WTC11 (cell line): Measurements from ENCODE around the gene KCNK3. TPM values are rescaled to one million over a fixed set of nuclear protein-coding genes. Genes with fewer than 3 reads are reported as not detected.

ENCODE experiments used
- ATAC-seq: fragments of 200-7000 bp; cut with Tn5 transposase; 2 replicates; pipeline ENCODE4 v1.10.0; 2021; ENCODE audit warnings: mild to moderate bottlenecking, moderate library complexity
- CTCF ChIA-PET: fragments of 300-600 bp; sonication (Branson Sonifier 250); formaldehyde crosslinking; loops from one replicate; lab custom pipeline; 2021; ENCODE audit warnings: antibody characterized with exemption; lab: Charles Lee
- POLR2A ChIA-PET: fragments of 350-600 bp; sonication (Branson Sonifier 250); formaldehyde crosslinking; loops from one replicate; lab custom pipeline; 2021; ENCODE audit warnings: antibody characterized with exemption; lab: Charles Lee
- DNase-seq: peaks from one replicate; pipeline ENCODE4 v3.0.0; 2021; ENCODE audit warnings: low spot score
- H3K27ac Mint-ChIP-seq: 2 replicates; pipeline ENCODE4 v1.8.0; 2021; ENCODE audit warnings: mixed read lengths
- H3K27me3 Mint-ChIP-seq: 2 replicates; pipeline ENCODE4 v1.8.0; 2021; ENCODE audit warnings: low read depth, mild to moderate bottlenecking, moderate library complexity, mixed read lengths
- H3K36me3 Mint-ChIP-seq: 2 replicates; pipeline ENCODE4 v1.8.0; 2021; ENCODE audit warnings: mixed read lengths
- H3K4me1 Mint-ChIP-seq: 2 replicates; pipeline ENCODE4 v1.8.0; 2022; ENCODE audit warnings: mixed read lengths
- H3K4me3 Mint-ChIP-seq: 2 replicates; pipeline ENCODE4 v1.8.0; 2021; ENCODE audit warnings: mild to moderate bottlenecking, moderate library complexity, mixed read lengths
- H3K9me3 Mint-ChIP-seq: 2 replicates; pipeline ENCODE4 v1.8.0; 2021; ENCODE audit warnings: mixed read lengths
- ATF1 ChIP-seq: sonication (generic); formaldehyde crosslinking; IDR thresholded peaks from 2 replicates; pipeline ENCODE4 v1.8.1; 2023; ENCODE audit warnings: mild to moderate bottlenecking, moderate library complexity, missing genetic modification reagents
- ETV6 ChIP-seq: sonication (generic); formaldehyde crosslinking; IDR thresholded peaks from 2 replicates; pipeline ENCODE4 v1.8.1; 2022; ENCODE audit warnings: mild to moderate bottlenecking, missing genetic modification reagents
- GABPB1 ChIP-seq: sonication (generic); formaldehyde crosslinking; IDR thresholded peaks from 2 replicates; pipeline ENCODE4 v1.8.1; 2023; ENCODE audit warnings: mild to moderate bottlenecking, missing genetic modification reagents
- GTF2I ChIP-seq: fragments of 250-450 bp; sonication (Bioruptor Pico); conservative IDR thresholded peaks from 2 replicates; pipeline ENCODE4 v1.4.0; 2021; ENCODE audit warnings: mild to moderate bottlenecking
- MAX ChIP-seq: sonication (generic); formaldehyde crosslinking; IDR thresholded peaks from 2 replicates; pipeline ENCODE4 v1.8.0; 2022; ENCODE audit warnings: mild to moderate bottlenecking, missing genetic modification reagents
- MXD4 ChIP-seq: fragments of 250-450 bp; sonication (Bioruptor Pico); IDR thresholded peaks from 2 replicates; pipeline ENCODE4 v1.8.0; 2021; ENCODE audit warnings: mild to moderate bottlenecking, moderate library complexity, borderline replicate concordance
- SMAD4 ChIP-seq: sonication (generic); formaldehyde crosslinking; IDR thresholded peaks from 2 replicates; pipeline ENCODE4 v1.8.0; 2022; ENCODE audit warnings: mild to moderate bottlenecking, missing genetic modification reagents
- SP1 ChIP-seq: sonication (generic); formaldehyde crosslinking; conservative IDR thresholded peaks from 2 replicates; pipeline ENCODE4 v1.8.1; 2022; ENCODE audit warnings: missing genetic modification reagents
- TEAD1 ChIP-seq: sonication (generic); formaldehyde crosslinking; IDR thresholded peaks from 2 replicates; pipeline ENCODE4 v1.8.0; 2022; ENCODE audit warnings: mild to moderate bottlenecking, missing genetic modification reagents
- ZNF263 ChIP-seq: sonication (generic); formaldehyde crosslinking; IDR thresholded peaks from 2 replicates; pipeline ENCODE4 v1.8.1; 2022; ENCODE audit warnings: low read depth, mild to moderate bottlenecking, moderate library complexity, missing genetic modification reagents
- ZNF423 ChIP-seq: fragments of 250-450 bp; sonication (Bioruptor Pico); IDR thresholded peaks from 2 replicates; pipeline ENCODE4 v2.1.2; 2022; ENCODE audit warnings: mild to moderate bottlenecking, moderate library complexity
- ZNF532 ChIP-seq: fragments of 250-450 bp; sonication (Bioruptor Pico); IDR thresholded peaks from 2 replicates; pipeline ENCODE4 v1.9.0; 2021; ENCODE audit warnings: mild to moderate bottlenecking, borderline replicate concordance
- total RNA-seq: library from RNA; stranded (reverse); gene quantifications from 3 replicates; pipeline ENCODE4 v1.2.3, GENCODE V29; 2021
- TF ChIP-seq, protein P1 (sequence below): fragments of 200-600 bp; IDR thresholded peaks from 2 replicates; pipeline ENCODE4 v1.8.0; 2022; ENCODE audit warnings: antibody characterized with exemption
- TF ChIP-seq, protein P2 (sequence below): sonication (generic); formaldehyde crosslinking; IDR thresholded peaks from 2 replicates; pipeline ENCODE4 v1.8.1; 2022; ENCODE audit warnings: mild to moderate bottlenecking, moderate library complexity, missing genetic modification reagents
- TF ChIP-seq, protein P3 (sequence below): sonication (generic); formaldehyde crosslinking; conservative IDR thresholded peaks from 2 replicates; pipeline ENCODE4 v1.8.1; 2023; ENCODE audit warnings: mild to moderate bottlenecking, low read depth, missing genetic modification reagents, moderate library complexity
- TF ChIP-seq, protein P4 (sequence below): sonication (generic); formaldehyde crosslinking; IDR thresholded peaks from 2 replicates; pipeline ENCODE4 v1.8.0; 2022; ENCODE audit warnings: mild to moderate bottlenecking, missing genetic modification reagents

KCNK3 gene
- total RNA-seq, 1 experiment from 2014 or later: 0.22 TPM

DNA sequence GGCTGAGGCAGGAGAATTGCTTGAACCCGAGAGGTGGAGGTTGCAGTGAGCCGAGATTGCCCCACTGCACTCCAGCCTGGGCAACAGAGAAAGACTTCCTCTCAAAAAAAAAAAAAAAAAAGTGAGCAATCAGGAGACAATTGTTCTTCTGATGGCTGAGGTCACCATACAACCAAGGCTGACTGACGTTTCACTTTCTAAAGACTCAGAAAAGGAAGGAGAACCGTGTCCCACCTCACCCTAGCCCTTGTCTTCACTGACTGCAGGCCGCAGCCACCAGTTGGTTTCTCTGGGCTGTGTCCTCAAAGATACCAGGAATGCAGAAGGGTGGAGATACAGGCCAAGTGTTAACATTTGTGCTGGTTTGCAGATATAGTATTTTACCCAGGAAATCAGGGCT, 63.8 kb downstream of the KCNK3 start:
- CTCF ChIA-PET: no interaction called here
- ATAC-seq: no peak
- peaks cover 3% of the 10 kb centered on the region for H3K9me3 Mint-ChIP-seq
- no peak for TF ChIP-seq TEAD1
- no peak for TF ChIP-seq SP1
- no peak for TF ChIP-seq ZNF532 (CRISPR knock-in tag)
- no peak for TF ChIP-seq ZNF423
- TF ChIP-seq GTF2I (CRISPR knock-in tag): no peak
- TF ChIP-seq, protein P1, sequence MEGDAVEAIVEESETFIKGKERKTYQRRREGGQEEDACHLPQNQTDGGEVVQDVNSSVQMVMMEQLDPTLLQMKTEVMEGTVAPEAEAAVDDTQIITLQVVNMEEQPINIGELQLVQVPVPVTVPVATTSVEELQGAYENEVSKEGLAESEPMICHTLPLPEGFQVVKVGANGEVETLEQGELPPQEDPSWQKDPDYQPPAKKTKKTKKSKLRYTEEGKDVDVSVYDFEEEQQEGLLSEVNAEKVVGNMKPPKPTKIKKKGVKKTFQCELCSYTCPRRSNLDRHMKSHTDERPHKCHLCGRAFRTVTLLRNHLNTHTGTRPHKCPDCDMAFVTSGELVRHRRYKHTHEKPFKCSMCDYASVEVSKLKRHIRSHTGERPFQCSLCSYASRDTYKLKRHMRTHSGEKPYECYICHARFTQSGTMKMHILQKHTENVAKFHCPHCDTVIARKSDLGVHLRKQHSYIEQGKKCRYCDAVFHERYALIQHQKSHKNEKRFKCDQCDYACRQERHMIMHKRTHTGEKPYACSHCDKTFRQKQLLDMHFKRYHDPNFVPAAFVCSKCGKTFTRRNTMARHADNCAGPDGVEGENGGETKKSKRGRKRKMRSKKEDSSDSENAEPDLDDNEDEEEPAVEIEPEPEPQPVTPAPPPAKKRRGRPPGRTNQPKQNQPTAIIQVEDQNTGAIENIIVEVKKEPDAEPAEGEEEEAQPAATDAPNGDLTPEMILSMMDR: no peak
- TF ChIP-seq MAX: no peak
- no peak for TF ChIP-seq MXD4 (CRISPR knock-in tag)
- no peak for TF ChIP-seq ETV6 (CRISPR knock-in tag)
- TF ChIP-seq ZNF263 (CRISPR knock-in tag): no peak
- TF ChIP-seq, all 79 proteins: peak for 0
- no peak for DNase-seq
- peaks cover 43% of the 10 kb centered on the region for H3K4me1 Mint-ChIP-seq
- H3K36me3 Mint-ChIP-seq: peaks cover 7% of the 10 kb centered on the region
- H3K4me3 Mint-ChIP-seq: no peak overlapping the region
- H3K27me3 Mint-ChIP-seq: peaks cover 44% of the 10 kb centered on the region
- H3K27ac Mint-ChIP-seq: no peak overlapping the region
- POLR2A ChIA-PET: no interaction called here

DNA sequence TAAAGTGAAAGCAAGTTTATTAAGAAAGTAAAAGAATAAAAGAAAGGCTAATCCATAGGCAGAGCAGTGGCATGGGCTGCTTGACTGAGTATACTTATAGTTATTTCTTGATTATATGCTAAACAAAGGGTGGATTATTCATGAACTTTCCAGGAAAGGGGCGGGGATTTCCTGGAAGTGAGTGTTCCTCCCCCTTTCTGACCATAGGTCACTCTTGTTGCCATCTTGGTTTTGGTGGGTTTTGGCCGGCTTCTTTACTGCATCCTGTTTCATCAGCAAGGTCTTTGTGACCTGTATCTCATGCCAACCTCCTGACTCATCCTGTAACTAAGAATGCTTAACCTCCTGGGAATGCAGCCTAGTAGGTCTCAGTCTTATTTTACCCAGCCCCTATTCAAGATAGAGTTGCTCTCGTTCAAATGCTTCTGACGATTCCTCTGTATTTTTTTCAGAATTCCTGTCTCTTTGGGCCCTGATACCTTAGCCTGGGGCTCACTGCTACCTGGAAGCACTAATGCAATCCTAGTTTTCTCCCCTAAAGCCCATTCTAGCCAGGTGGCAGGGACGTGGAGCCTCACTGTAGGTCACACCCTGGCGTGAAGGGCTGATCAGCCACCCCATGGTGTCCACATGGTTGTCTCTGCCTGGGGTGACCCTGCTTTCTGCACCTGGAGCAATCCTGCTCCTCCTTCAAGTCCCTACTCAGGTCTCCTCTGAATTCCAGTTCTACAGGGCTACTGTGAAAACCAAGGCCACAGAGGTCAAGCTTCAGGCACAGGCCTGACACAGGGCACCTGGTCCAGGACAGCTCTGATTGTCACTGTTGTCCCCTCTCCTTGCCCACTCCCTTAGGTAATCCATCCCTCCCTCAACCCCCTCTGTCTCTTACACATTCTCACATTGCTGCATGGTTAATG, 65.6 kb downstream of the KCNK3 start:
- peaks cover 28% of the 10 kb centered on the region for H3K27me3 Mint-ChIP-seq
- DNase-seq (peak; percentile 36), ATAC-seq (peak; percentile 50)
- TF ChIP-seq GABPB1 (CRISPR knock-in tag) (peak; percentile 99), MXD4 (CRISPR knock-in tag) (no peak)
- CTCF ChIA-PET: no interaction called here
- no peaks in the 10 kb centered on the region for H3K9me3 Mint-ChIP-seq
- H3K4me1 Mint-ChIP-seq: peaks cover 39% of the 10 kb centered on the region
- no peaks in the 10 kb centered on the region for H3K36me3 Mint-ChIP-seq
- POLR2A ChIA-PET: no interaction called here
- peak overlapping the region; percentile 25 for H3K27ac Mint-ChIP-seq
- H3K4me3 Mint-ChIP-seq: no peak overlapping the region

DNA sequence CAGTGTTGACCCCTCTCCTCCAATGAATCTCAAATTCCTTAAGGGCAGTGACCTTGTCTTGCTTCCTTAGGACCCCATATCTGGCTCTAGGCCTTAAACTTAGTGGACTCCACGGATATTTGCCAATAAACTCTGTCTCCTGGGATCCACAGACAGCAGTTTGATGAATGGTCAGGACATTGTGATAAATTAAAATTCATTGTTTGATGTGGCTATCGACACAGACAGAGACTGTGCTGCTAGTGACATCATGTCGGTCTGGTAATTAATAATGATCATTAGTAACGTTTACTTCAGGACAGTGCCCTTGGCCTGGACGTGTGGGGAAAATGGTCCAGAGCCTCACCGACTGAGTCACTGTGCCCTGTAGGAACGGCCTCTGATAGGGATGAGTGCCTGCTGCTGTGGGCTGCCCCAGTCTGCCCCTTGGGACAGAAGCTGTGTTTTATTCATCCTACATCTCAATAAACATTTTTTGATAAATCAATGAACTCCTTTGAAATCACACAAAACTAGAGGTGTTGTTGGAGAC, 66.3 kb downstream of the KCNK3 start:
- Mint-ChIP-seq H3K4me3 (no peak overlapping the region), H3K9me3 (no peaks in the 10 kb centered on the region), H3K27me3 (peaks cover 25% of the 10 kb centered on the region), H3K4me1 (peaks cover 37% of the 10 kb centered on the region), H3K36me3 (no peaks in the 10 kb centered on the region), H3K27ac (0 out of 2 replicates have a peak overlapping the region, but pooled peaks have one; percentile 25)
- ATAC-seq (no peak), DNase-seq (no peak)
- CTCF ChIA-PET: no interaction called here
- POLR2A ChIA-PET: no interaction called here
- TF ChIP-seq, protein P1: no peak
- TF ChIP-seq, protein P2, sequence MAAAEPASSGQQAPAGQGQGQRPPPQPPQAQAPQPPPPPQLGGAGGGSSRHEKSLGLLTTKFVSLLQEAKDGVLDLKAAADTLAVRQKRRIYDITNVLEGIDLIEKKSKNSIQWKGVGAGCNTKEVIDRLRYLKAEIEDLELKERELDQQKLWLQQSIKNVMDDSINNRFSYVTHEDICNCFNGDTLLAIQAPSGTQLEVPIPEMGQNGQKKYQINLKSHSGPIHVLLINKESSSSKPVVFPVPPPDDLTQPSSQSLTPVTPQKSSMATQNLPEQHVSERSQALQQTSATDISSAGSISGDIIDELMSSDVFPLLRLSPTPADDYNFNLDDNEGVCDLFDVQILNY (CRISPR knock-in tag): no peak
- TF ChIP-seq ATF1: no peak
- TF ChIP-seq SMAD4 (CRISPR knock-in tag): no peak
- TF ChIP-seq, protein P3, sequence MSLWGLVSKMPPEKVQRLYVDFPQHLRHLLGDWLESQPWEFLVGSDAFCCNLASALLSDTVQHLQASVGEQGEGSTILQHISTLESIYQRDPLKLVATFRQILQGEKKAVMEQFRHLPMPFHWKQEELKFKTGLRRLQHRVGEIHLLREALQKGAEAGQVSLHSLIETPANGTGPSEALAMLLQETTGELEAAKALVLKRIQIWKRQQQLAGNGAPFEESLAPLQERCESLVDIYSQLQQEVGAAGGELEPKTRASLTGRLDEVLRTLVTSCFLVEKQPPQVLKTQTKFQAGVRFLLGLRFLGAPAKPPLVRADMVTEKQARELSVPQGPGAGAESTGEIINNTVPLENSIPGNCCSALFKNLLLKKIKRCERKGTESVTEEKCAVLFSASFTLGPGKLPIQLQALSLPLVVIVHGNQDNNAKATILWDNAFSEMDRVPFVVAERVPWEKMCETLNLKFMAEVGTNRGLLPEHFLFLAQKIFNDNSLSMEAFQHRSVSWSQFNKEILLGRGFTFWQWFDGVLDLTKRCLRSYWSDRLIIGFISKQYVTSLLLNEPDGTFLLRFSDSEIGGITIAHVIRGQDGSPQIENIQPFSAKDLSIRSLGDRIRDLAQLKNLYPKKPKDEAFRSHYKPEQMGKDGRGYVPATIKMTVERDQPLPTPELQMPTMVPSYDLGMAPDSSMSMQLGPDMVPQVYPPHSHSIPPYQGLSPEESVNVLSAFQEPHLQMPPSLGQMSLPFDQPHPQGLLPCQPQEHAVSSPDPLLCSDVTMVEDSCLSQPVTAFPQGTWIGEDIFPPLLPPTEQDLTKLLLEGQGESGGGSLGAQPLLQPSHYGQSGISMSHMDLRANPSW (CRISPR knock-in tag): no peak
- TF ChIP-seq, protein P4, sequence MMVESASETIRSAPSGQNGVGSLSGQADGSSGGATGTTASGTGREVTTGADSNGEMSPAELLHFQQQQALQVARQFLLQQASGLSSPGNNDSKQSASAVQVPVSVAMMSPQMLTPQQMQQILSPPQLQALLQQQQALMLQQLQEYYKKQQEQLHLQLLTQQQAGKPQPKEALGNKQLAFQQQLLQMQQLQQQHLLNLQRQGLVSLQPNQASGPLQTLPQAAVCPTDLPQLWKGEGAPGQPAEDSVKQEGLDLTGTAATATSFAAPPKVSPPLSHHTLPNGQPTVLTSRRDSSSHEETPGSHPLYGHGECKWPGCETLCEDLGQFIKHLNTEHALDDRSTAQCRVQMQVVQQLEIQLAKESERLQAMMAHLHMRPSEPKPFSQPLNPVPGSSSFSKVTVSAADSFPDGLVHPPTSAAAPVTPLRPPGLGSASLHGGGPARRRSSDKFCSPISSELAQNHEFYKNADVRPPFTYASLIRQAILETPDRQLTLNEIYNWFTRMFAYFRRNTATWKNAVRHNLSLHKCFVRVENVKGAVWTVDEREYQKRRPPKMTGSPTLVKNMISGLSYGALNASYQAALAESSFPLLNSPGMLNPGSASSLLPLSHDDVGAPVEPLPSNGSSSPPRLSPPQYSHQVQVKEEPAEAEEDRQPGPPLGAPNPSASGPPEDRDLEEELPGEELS (CRISPR knock-in tag): no peak
